PFSK-1 (cell line): ENCODE measurements around the gene CSAG2.
"Not testable (repeated sequence)": the region's sequence is repeated elsewhere in the genome, so short reads cannot be mapped to it uniquely, and the experiment has no call there.

ENCODE experiments used
- FOXP2 ChIP-seq: optimal IDR thresholded peaks from 2 replicates; pipeline ENCODE3; 2011; ENCODE audit warnings: borderline replicate concordance, control low read depth, inconsistent platforms; ENCODE audit not compliant: insufficient read depth; ENCODE audit errors: extremely low read length, extremely low read depth
- POLR2AphosphoS5 ChIP-seq: IDR thresholded peaks from 2 replicates; pipeline ENCODE4 v1.6.1; 2012; ENCODE audit warnings: low read depth, mild to moderate bottlenecking, control low read depth, low read length, moderate library complexity
- SIN3A ChIP-seq: IDR thresholded peaks from 2 replicates; pipeline ENCODE4 v1.6.1; 2012; ENCODE audit warnings: mild to moderate bottlenecking, low read length, moderate library complexity, borderline replicate concordance; ENCODE audit not compliant: insufficient read depth
- TAF1 ChIP-seq: IDR thresholded peaks from 2 replicates; pipeline ENCODE4 v1.6.1; 2012; ENCODE audit warnings: low read length, control low read depth, borderline replicate concordance; ENCODE audit not compliant: insufficient read depth
- TF ChIP-seq, protein P1 (sequence below), 2 experiments: IDR thresholded peaks; 2 replicates each; pipeline versions ENCODE4 v1.6.1 to v1.8.0; 2011 to 2012; ENCODE audit warnings: low read depth in 2 of 2, low read length in 2 of 2, control low read depth in 1 of 2, inconsistent platforms in 1 of 2, mild to moderate bottlenecking in 1 of 2, moderate library complexity in 1 of 2; ENCODE audit not compliant: insufficient read depth in 1 of 2

DNA sequence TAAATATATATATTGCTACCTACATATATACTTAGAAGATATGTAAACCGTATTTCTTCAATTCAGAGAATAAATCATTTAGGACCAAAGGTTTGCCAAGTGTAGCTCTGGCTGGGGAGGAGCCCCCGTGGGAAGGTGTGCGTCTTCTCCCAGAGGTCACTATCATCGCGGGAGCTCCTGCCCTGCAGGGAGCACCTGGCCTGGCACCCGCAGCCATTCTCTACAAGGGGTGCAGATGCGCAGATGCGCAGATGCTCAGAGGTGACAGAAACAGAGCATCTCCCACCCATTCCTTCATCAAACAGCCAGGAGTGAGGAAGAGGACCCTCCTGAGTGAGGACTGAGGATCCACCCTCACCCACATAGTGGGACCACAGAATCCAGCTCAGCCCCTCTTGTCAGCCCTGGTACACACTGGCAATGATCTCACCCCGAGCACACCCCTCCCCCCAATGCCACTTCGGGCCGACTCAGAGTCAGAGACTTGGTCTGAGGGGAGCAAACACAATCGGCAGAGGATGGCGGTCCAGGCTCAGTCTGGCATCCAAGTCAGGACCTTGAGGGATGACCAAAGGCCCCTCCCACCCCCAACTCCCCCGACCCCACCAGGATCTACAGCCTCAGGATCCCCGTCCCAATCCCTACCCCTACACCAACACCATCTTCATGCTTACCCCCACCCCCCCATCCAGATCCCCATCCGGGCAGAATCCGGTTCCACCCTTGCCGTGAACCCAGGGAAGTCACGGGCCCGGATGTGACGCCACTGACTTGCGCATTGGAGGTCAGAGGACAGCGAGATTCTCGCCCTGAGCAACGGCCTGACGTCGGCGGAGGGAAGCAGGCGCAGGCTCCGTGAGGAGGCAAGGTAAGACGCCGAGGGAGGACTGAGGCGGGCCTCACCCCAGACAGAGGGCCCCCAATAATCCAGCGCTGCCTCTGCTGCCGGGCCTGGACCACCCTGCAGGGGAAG, 5.0 kb upstream of the CSAG2 start, which contains the start of gene MAGEA2B:
- not testable (repeated sequence) for TF ChIP-seq TAF1, POLR2AphosphoS5, SIN3A, FOXP2
- TF ChIP-seq, protein P1, sequence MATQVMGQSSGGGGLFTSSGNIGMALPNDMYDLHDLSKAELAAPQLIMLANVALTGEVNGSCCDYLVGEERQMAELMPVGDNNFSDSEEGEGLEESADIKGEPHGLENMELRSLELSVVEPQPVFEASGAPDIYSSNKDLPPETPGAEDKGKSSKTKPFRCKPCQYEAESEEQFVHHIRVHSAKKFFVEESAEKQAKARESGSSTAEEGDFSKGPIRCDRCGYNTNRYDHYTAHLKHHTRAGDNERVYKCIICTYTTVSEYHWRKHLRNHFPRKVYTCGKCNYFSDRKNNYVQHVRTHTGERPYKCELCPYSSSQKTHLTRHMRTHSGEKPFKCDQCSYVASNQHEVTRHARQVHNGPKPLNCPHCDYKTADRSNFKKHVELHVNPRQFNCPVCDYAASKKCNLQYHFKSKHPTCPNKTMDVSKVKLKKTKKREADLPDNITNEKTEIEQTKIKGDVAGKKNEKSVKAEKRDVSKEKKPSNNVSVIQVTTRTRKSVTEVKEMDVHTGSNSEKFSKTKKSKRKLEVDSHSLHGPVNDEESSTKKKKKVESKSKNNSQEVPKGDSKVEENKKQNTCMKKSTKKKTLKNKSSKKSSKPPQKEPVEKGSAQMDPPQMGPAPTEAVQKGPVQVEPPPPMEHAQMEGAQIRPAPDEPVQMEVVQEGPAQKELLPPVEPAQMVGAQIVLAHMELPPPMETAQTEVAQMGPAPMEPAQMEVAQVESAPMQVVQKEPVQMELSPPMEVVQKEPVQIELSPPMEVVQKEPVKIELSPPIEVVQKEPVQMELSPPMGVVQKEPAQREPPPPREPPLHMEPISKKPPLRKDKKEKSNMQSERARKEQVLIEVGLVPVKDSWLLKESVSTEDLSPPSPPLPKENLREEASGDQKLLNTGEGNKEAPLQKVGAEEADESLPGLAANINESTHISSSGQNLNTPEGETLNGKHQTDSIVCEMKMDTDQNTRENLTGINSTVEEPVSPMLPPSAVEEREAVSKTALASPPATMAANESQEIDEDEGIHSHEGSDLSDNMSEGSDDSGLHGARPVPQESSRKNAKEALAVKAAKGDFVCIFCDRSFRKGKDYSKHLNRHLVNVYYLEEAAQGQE (IDR thresholded peaks at IDR 0.05; ENCODE audit: insufficient read depth in 1 of 2, low read depth in 2 of 2, low read length in 2 of 2) = not testable (repeated sequence)
